Fibroblast of lung (primary cell): ENCODE measurements around the gene TOX2. TPM values are rescaled to one million over a fixed set of nuclear protein-coding genes. Genes with fewer than 3 reads are reported as not detected.

Experiments used
- DNase-seq, 2 donors: peaks; one replicate each; pipeline versions ENCODE4 v3.0.0 to v3.0.0-alpha.2; 2010; ENCODE audit warnings: low read depth in 2 of 2
- H2AFZ ChIP-seq: 2 replicates; pipeline ENCODE4 v1.5.1; 2012; ENCODE audit warnings: low read length, control low read depth, inconsistent platforms
- H3K27ac ChIP-seq: 2 replicates; pipeline ENCODE4 v1.5.1; 2011; ENCODE audit warnings: low read length, control low read depth; ENCODE audit not compliant: insufficient read depth
- H3K27me3 ChIP-seq: 2 replicates; pipeline ENCODE4 v1.5.1; 2011; ENCODE audit warnings: mild to moderate bottlenecking, low read length; ENCODE audit not compliant: control insufficient read depth, insufficient read depth
- H3K36me3 ChIP-seq: 2 replicates; pipeline ENCODE4 v1.5.1; 2011; ENCODE audit warnings: low read length; ENCODE audit not compliant: control insufficient read depth, insufficient read depth
- H3K4me1 ChIP-seq: 2 replicates; pipeline ENCODE4 v1.5.1; 2011; ENCODE audit warnings: low read length; ENCODE audit not compliant: control insufficient read depth, insufficient read depth; ENCODE audit errors: extremely low read depth
- H3K4me2 ChIP-seq: 2 replicates; pipeline ENCODE4 v1.5.1; 2011; ENCODE audit warnings: low read length, control low read depth; ENCODE audit not compliant: insufficient read depth; ENCODE audit errors: extremely low read depth
- H3K4me3 ChIP-seq, 4 experiments: fragments of 200-600 bp in 1 of 4; sonication (generic) in 1 of 4; replicated peaks in 1 of 4; 2 replicates each; pipeline ENCODE4 v1.5.1; 2011 to 2016; ENCODE audit warnings: low read length in 4 of 4, low read depth in 3 of 4, mild to moderate bottlenecking in 3 of 4, control low read depth in 2 of 4, inconsistent platforms in 1 of 4, mixed read lengths in 1 of 4; ENCODE audit not compliant: insufficient read depth in 1 of 4; ENCODE audit errors: control extremely low read depth in 1 of 4
- H3K79me2 ChIP-seq: 2 replicates; pipeline ENCODE4 v1.5.1; 2012; ENCODE audit warnings: mild to moderate bottlenecking, low read length, inconsistent platforms; ENCODE audit not compliant: control insufficient read depth, insufficient read depth
- H3K9ac ChIP-seq: 2 replicates; pipeline ENCODE4 v1.5.1; 2011; ENCODE audit warnings: mild to moderate bottlenecking, low read length, control low read depth; ENCODE audit not compliant: insufficient read depth
- H3K9me3 ChIP-seq: 2 replicates; pipeline ENCODE4 v1.5.1; 2012; ENCODE audit warnings: low read depth, low read length; ENCODE audit not compliant: control insufficient read depth, insufficient read depth
- H4K20me1 ChIP-seq: 2 replicates; pipeline ENCODE4 v1.5.1; 2011; ENCODE audit warnings: low read length; ENCODE audit not compliant: control insufficient read depth, insufficient read depth; ENCODE audit errors: extremely low read depth
- EZH2 ChIP-seq: IDR thresholded peaks from 2 replicates; pipeline ENCODE4 v1.5.1; 2012; ENCODE audit warnings: low read length, control low read depth, mild to moderate bottlenecking; ENCODE audit errors: missing control alignments
- polyA plus RNA-seq, 2 donors: library from polyadenylated mRNA; depleted of rRNA in 1 of 2; stranded (reverse) in 1 of 2; unstranded in 1 of 2; fragments of >200 nt; gene quantifications; 2 replicates each; pipeline ENCODE4 v1.2.1, GENCODE V29; 2011 to 2012; ENCODE audit warnings: missing spikeins in 1 of 2
- total RNA-seq: library from RNA; depleted of rRNA; stranded (reverse); fragments of >200 nt; gene quantifications from 2 replicates; pipeline ENCODE4 v1.2.1, GENCODE V29; 2014
- TF ChIP-seq, protein P1 (sequence below), 2 donors: IDR thresholded peaks in 1 of 2; conservative IDR thresholded peaks in 1 of 2; 1 replicate in 1 of 2; 2 replicates in 1 of 2; pipeline ENCODE4 v1.5.1; 2011 to 2012; ENCODE audit warnings: low read length in 2 of 2, control low read depth in 1 of 2, inconsistent platforms in 1 of 2, low read depth in 1 of 2, mild to moderate bottlenecking in 1 of 2

Gene TOX2
- total and polyA plus RNA-seq, 2 donors (not counting 1 experiment from before 2014, with no cell fraction given), result 5.9 to 9.6 TPM

DNA sequence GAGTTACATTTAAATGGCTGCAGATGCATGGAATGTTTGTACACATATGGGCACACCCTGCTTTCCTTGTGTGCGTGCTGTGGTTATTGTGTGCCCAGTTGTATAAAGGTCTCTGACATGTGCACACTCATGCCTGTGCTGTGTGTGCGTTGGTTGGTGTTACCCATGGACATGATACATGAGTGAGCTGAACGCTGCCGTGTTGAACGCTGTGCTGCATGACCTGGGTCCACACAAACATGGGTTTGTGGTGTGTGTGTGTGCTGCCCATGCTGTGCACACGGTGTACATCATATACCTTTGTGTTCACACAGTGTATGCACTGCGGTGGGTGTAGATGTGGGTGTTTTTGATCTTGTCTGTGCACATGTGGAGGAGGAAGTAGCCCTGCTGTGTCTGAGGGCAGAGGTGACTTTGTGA lies 54.4 kb downstream of the TOX2 start:
- H3K9me3 ChIP-seq, result no peaks in the 10 kb centered on the region

DNA sequence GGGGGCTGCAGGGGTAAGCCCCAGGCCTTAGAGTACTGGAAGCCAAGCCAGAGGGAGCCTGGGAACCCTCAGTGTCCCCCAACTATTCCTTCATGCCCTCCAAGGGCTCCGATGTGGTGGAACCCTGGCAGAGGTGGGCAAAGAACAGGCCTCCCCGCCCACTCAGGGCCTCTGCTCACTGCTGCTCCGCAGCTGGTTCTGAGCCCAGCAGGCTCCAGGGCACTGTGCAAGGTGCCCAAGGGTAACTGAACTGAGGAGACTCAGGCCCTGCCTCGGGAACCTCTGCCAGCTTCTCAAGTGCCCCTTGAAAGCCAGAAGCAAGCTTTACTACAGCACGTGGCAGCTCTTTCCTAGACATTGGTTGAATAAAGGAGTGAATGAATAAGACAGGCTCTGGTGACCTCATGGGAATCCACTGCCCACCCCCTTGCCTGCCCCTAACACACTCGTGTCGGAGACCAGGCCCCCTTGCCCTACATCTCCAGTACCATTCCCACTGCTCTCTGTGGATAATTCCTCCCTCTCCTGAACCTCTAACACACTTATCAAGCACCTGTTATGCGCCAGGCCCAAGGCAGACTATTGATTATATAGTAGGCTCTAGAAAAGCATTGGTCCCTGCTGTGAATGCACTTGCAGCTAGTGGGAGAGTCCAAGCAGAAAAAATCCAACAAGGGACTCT lies 55.0 kb downstream of the TOX2 start:
- H2AFZ ChIP-seq, result no peak overlapping the region
- no peak for DNase-seq
- H3K4me3 ChIP-seq, result no peak overlapping the region
- H3K27me3 ChIP-seq, result no peaks in the 10 kb centered on the region
- peaks cover 4% of the 10 kb centered on the region for H3K79me2 ChIP-seq
- no peaks in the 10 kb centered on the region for H3K9me3 ChIP-seq
- peaks cover under 1% of the 10 kb centered on the region for H3K4me1 ChIP-seq
- H4K20me1 ChIP-seq, result no peaks in the 10 kb centered on the region
- H3K9ac ChIP-seq, result no peak overlapping the region
- H3K4me2 ChIP-seq, result no peak overlapping the region
- no peak overlapping the region for H3K27ac ChIP-seq
- no peaks in the 10 kb centered on the region for H3K36me3 ChIP-seq
- no peak for TF ChIP-seq EZH2

More for the DNA sequence above, 54.4 kb downstream of the TOX2 start:
- TF ChIP-seq, protein P1, sequence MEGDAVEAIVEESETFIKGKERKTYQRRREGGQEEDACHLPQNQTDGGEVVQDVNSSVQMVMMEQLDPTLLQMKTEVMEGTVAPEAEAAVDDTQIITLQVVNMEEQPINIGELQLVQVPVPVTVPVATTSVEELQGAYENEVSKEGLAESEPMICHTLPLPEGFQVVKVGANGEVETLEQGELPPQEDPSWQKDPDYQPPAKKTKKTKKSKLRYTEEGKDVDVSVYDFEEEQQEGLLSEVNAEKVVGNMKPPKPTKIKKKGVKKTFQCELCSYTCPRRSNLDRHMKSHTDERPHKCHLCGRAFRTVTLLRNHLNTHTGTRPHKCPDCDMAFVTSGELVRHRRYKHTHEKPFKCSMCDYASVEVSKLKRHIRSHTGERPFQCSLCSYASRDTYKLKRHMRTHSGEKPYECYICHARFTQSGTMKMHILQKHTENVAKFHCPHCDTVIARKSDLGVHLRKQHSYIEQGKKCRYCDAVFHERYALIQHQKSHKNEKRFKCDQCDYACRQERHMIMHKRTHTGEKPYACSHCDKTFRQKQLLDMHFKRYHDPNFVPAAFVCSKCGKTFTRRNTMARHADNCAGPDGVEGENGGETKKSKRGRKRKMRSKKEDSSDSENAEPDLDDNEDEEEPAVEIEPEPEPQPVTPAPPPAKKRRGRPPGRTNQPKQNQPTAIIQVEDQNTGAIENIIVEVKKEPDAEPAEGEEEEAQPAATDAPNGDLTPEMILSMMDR (conservative IDR thresholded peaks at IDR 0.05 in 1 of 2, IDR thresholded peaks at IDR 0.05 in 1 of 2; ENCODE audit: low read depth in 1 of 2, low read length in 2 of 2), result no peak
- no peak for TF ChIP-seq EZH2
- no peak for DNase-seq
- H4K20me1 ChIP-seq, result no peaks in the 10 kb centered on the region
- no peaks in the 10 kb centered on the region for H3K27me3 ChIP-seq
- no peak overlapping the region for H3K9ac ChIP-seq
- H3K79me2 ChIP-seq, result peaks cover 4% of the 10 kb centered on the region
- no peaks in the 10 kb centered on the region for H3K36me3 ChIP-seq
- no peak overlapping the region for H3K4me3 ChIP-seq
- H3K4me1 ChIP-seq, result peaks cover 6% of the 10 kb centered on the region
- no peak overlapping the region for H3K27ac ChIP-seq
- H3K4me2 ChIP-seq, result no peak overlapping the region
- no peak overlapping the region for H2AFZ ChIP-seq

DNA sequence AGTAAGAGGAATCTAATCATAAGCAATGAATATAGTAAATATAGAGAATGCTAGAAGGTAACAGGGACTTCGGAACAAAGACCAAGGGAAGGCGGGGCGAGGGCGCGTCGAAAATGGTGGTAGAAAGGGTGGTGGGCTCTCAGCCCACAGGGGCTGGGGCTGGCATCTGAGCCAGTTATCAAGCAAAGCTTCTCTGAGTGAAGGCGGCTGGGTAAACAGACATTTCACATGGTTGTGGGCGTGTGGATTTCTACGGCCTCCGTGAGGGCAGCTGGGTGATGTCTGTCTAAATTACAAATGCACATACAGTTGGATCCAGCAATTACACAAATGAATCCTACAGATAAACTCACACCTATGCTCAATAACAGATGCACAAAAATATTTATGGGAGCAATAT lies 56.6 kb downstream of the TOX2 start:
- no peak overlapping the region for H3K4me2 ChIP-seq
- no peak overlapping the region for H3K9ac ChIP-seq

More for the DNA sequence above, 56.6 kb downstream of the TOX2 start:
- Histone ChIP-seq H3K4me3 (no peak overlapping the region), H3K79me2 (peaks cover 3% of the 10 kb centered on the region), H3K9me3 (no peaks in the 10 kb centered on the region), H3K27me3 (no peaks in the 10 kb centered on the region), H3K36me3 (no peaks in the 10 kb centered on the region), H3K27ac (no peak overlapping the region), H3K4me1 (peaks cover 5% of the 10 kb centered on the region), H4K20me1 (no peaks in the 10 kb centered on the region), H2AFZ (no peak overlapping the region)
- TF ChIP-seq, protein P1 (conservative IDR thresholded peaks at IDR 0.05 in 1 of 2, IDR thresholded peaks at IDR 0.05 in 1 of 2; ENCODE audit: low read depth in 1 of 2, low read length in 2 of 2), result no peak
- no peak for TF ChIP-seq EZH2
- DNase-seq, result no peak
